Fibroblast of skin of abdomen (primary cell): ENCODE results near the gene SLX4IP.
"Not testable (repeated sequence)": the region's sequence is repeated elsewhere in the genome, so short reads cannot be mapped to it uniquely, and the experiment has no call there.

Source experiments
- DNase-seq: peaks from one replicate; pipeline ENCODE4 v3.0.0-alpha.2; 2013

SLX4IP gene

GRCh38 chr20:10578607-10579006 lies 143.5 kb downstream of the SLX4IP start:
- DNase-seq, result peak; percentile 60

- DNase-seq, result no peak
Measured at GRCh38 chr20:10579942-10580341, 144.8 kb downstream of the SLX4IP start.

GRCh38 chr20:10580700-10581099 lies 145.6 kb downstream of the SLX4IP start:
- DNase-seq, result no peak

GRCh38 chr20:10581823-10582222 lies 146.7 kb downstream of the SLX4IP start:
- DNase-seq, result peak; percentile 87

- DNase-seq, result peak; percentile 68
Measured at GRCh38 chr20:10584371-10584770, 149.3 kb downstream of the SLX4IP start.

- DNase-seq, result no peak
Measured at GRCh38 chr20:10585308-10585707, 150.2 kb downstream of the SLX4IP start.

- DNase-seq, result no peak
Measured at GRCh38 chr20:10586296-10586695, 151.2 kb downstream of the SLX4IP start.

- not testable (repeated sequence) for DNase-seq
Measured at GRCh38 chr20:10590446-10590845, 155.3 kb downstream of the SLX4IP start.

GRCh38 chr20:10590950-10591671 lies 156.0 kb downstream of the SLX4IP start:
- DNase-seq, result no peak

GRCh38 chr20:10591946-10592521 lies 156.9 kb downstream of the SLX4IP start:
- peak; percentile 31 for DNase-seq

- DNase-seq, result no peak
Measured at GRCh38 chr20:10594296-10594868, 159.3 kb downstream of the SLX4IP start.

GRCh38 chr20:10595266-10595665 lies 160.2 kb downstream of the SLX4IP start:
- no peak for DNase-seq

GRCh38 chr20:10595985-10596384 lies 160.9 kb downstream of the SLX4IP start:
- DNase-seq, result no peak

- peak; percentile 30 for DNase-seq
Measured at GRCh38 chr20:10596710-10597121, 161.6 kb downstream of the SLX4IP start.

GRCh38 chr20:10597637-10598036 lies 162.5 kb downstream of the SLX4IP start:
- no peak for DNase-seq

GRCh38 chr20:10602221-10602871 lies 167.2 kb downstream of the SLX4IP start:
- DNase-seq, result no peak

GRCh38 chr20:10603378-10603777 lies 168.3 kb downstream of the SLX4IP start:
- no peak for DNase-seq

GRCh38 chr20:10603971-10604864 lies 169.1 kb downstream of the SLX4IP start:
- peak; percentile 85 for DNase-seq

- DNase-seq, result no peak
Measured at GRCh38 chr20:10604865-10605440, 169.8 kb downstream of the SLX4IP start.

GRCh38 chr20:10605547-10606195 lies 170.6 kb downstream of the SLX4IP start:
- DNase-seq, result no peak

- peak; percentile 87 for DNase-seq
Measured at GRCh38 chr20:10609276-10609675, 174.2 kb downstream of the SLX4IP start.
